CD4-positive, alpha-beta T cell (primary cell): ENCODE measurements around the gene FMNL2. TPM values are rescaled to one million over a fixed set of nuclear protein-coding genes. Genes with fewer than 3 reads are reported as not detected.

Experiments
- ATAC-seq: fragments of 200-7000 bp; cut with Tn5 transposase; one replicate; pipeline ENCODE4 v1.10.0; 2022; ENCODE audit warnings: mild to moderate bottlenecking; ENCODE audit not compliant: poor library complexity
- CTCF ChIA-PET: fragments of 350-600 bp; sonication (Branson Sonifier 250); formaldehyde crosslinking; loops from one replicate; lab custom pipeline; 2021; ENCODE audit warnings: antibody characterized with exemption, inconsistent platforms; lab: Charles Lee
- POLR2A ChIA-PET: fragments of 350-600 bp; sonication (Branson Sonifier 250); formaldehyde crosslinking; loops from one replicate; lab custom pipeline; 2021; ENCODE audit warnings: antibody characterized with exemption, inconsistent platforms; lab: Charles Lee
- DNase-seq, 14 experiments: peaks; one replicate each; pipeline ENCODE4 v3.0.0-alpha.2; 2013 to 2020; ENCODE audit warnings: mixed read lengths in 2 of 14
- H3K27ac ChIP-seq, 2 donors: one replicate each; pipeline versions ENCODE4 v1.5.1 to v1.7.0; 2013; ENCODE audit warnings: low read length in 2 of 2, low read depth in 1 of 2, mild to moderate bottlenecking in 1 of 2
- H3K27me3 ChIP-seq, 2 experiments: 1 replicate in 1 of 2; 2 replicates in 1 of 2; pipeline versions ENCODE4 v1.6.1 to v1.7.0; 2013; ENCODE audit warnings: low read length in 2 of 2, control low read depth in 1 of 2, mild to moderate bottlenecking in 1 of 2, moderate library complexity in 1 of 2; ENCODE audit not compliant: insufficient read depth in 2 of 2, control insufficient read depth in 1 of 2
- H3K36me3 ChIP-seq: one replicate; pipeline ENCODE4 v1.6.1; 2013; ENCODE audit warnings: low read length, control low read depth; ENCODE audit not compliant: insufficient read depth
- H3K4me1 ChIP-seq: one replicate; pipeline ENCODE4 v1.6.1; 2013; ENCODE audit warnings: low read length, control low read depth; ENCODE audit not compliant: insufficient read depth
- H3K4me3 ChIP-seq: one replicate; pipeline ENCODE4 v1.5.1; 2013; ENCODE audit warnings: mild to moderate bottlenecking, low read length, moderate library complexity
- H3K9me3 ChIP-seq, 2 experiments: 1 replicate in 1 of 2; 2 replicates in 1 of 2; pipeline versions ENCODE4 v1.6.1 to v1.7.0; 2013; ENCODE audit warnings: low read length in 2 of 2, mild to moderate bottlenecking in 2 of 2, control low read depth in 1 of 2, moderate library complexity in 1 of 2; ENCODE audit not compliant: control insufficient read depth in 1 of 2, insufficient read depth in 1 of 2
- H3K27ac Mint-ChIP-seq: one replicate; pipeline ENCODE4 v1.8.0; 2020; ENCODE audit warnings: mixed read lengths
- H3K27me3 Mint-ChIP-seq: one replicate; pipeline ENCODE4 v1.8.0; 2021; ENCODE audit warnings: mixed read lengths
- H3K36me3 Mint-ChIP-seq: one replicate; pipeline ENCODE4 v1.8.0; 2021; ENCODE audit warnings: low read depth, mixed read lengths
- H3K4me1 Mint-ChIP-seq: one replicate; pipeline ENCODE4 v1.8.0; 2021; ENCODE audit warnings: low read depth, mixed read lengths
- H3K4me3 Mint-ChIP-seq: one replicate; pipeline ENCODE4 v1.8.0; 2020; ENCODE audit warnings: mild to moderate bottlenecking, mixed read lengths
- H3K9me3 Mint-ChIP-seq: one replicate; pipeline ENCODE4 v1.8.0; 2020; ENCODE audit warnings: mixed read lengths
- intact Hi-C, 2 experiments: fragments of 100-400 bp; cut with DNase I in 1 of 2; cut with micrococcal nuclease in 1 of 2; formaldehyde crosslinking; loops; one replicate each; pipeline versions ENCODE4 v1.15.1 to v1.9.0; 2023 to 2025; cut with DNase I, micrococcal nuclease
- total RNA-seq, 174 experiments: library from RNA in 2 of 174; stranded (reverse) in 2 of 174; gene quantifications; one replicate each; pipeline ENCODE4 v1.2.3 and lab custom pipeline; 2021 to 2026
- TF ChIP-seq, protein P1 (sequence below): fragments of 200-600 bp; IDR thresholded peaks from one replicate; pipeline ENCODE4 v1.8.0; 2022; ENCODE audit warnings: antibody characterized with exemption, mild to moderate bottlenecking

The FMNL2 gene
- total RNA-seq, 2 experiments from 2014 or later = 0.30 to 0.31 TPM

DNA sequence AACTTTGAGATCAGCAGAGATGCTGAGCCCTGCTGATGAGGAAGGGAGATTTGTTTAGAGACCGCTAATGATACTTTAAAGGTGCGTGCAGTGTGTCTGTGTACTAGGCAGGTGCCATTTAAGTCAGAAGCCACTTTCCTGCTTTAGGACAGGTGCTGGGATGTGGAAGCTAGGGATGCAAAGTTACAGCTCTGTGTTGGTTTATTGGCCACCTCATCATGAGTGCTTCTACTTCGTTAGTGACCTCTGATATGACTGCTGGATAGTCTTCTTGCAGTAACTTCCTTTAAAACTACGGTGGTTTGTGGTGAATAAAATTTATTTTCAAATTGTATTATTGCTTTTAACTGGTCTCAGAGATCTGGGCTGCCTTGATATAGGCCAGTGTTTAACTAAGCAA, 44.1 kb downstream of the FMNL2 start:
- Mint-ChIP-seq H3K9me3 (no peaks in the 10 kb centered on the region), H3K27me3 (no peaks in the 10 kb centered on the region), H3K27ac (no peak overlapping the region), H3K36me3 (no peaks in the 10 kb centered on the region), H3K4me1 (no peaks in the 10 kb centered on the region), H3K4me3 (no peak overlapping the region)
- Histone ChIP-seq H3K36me3 (no peaks in the 10 kb centered on the region), H3K9me3 (no peaks in the 10 kb centered on the region), H3K4me3 (no peak overlapping the region), H3K27ac (no peak overlapping the region), H3K4me1 (no peaks in the 10 kb centered on the region), H3K27me3 (no peaks in the 10 kb centered on the region)
- TF ChIP-seq, protein P1, sequence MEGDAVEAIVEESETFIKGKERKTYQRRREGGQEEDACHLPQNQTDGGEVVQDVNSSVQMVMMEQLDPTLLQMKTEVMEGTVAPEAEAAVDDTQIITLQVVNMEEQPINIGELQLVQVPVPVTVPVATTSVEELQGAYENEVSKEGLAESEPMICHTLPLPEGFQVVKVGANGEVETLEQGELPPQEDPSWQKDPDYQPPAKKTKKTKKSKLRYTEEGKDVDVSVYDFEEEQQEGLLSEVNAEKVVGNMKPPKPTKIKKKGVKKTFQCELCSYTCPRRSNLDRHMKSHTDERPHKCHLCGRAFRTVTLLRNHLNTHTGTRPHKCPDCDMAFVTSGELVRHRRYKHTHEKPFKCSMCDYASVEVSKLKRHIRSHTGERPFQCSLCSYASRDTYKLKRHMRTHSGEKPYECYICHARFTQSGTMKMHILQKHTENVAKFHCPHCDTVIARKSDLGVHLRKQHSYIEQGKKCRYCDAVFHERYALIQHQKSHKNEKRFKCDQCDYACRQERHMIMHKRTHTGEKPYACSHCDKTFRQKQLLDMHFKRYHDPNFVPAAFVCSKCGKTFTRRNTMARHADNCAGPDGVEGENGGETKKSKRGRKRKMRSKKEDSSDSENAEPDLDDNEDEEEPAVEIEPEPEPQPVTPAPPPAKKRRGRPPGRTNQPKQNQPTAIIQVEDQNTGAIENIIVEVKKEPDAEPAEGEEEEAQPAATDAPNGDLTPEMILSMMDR = no peak
- intact Hi-C loops = no loop called here
- DNase-seq = no peak
- no peak for ATAC-seq
- CTCF ChIA-PET = no interaction called here
- POLR2A ChIA-PET = no interaction called here

DNA sequence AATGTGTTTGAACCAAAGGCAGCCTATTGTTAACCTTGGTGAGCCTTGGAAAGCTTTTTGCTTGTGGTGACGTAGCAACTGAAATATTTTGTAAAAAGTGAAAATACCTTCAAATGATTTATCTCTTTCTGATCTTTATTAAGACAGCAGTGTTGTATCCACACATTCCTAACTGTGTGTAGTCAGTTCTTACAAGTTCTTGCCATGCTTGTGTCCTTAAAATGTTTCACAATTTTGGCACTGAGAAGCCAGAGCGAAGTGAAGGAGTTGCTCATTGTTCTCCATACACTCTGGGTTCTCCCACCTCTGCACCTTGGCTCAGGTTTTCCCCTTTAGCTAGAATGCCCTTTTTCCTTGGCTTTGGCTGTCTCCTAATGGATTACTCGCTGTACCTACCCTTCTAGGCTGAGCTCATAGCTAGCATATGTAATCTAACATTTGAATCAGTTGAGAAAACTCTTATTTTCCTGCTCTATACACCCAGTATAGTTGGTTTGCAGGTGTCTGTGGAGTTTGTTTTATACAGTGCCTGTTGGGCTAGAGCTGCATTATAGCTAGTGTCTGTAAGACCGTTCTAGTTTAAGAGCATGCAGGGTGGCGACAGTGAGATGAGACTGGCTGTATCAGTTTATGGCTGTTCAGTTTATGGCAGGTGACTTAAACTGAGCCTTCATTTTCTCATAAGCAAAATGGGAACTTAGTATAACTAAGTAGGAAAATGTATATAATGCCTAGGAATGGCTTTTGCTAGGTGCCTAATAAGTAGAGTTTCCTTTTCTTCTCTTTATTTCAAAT, 45.5 kb downstream of the FMNL2 start:
- Histone ChIP-seq H3K9me3 (no peaks in the 10 kb centered on the region), H3K27ac (no peak overlapping the region), H3K4me3 (no peak overlapping the region), H3K36me3 (no peaks in the 10 kb centered on the region), H3K27me3 (no peaks in the 10 kb centered on the region), H3K4me1 (no peaks in the 10 kb centered on the region)
- POLR2A ChIA-PET = no interaction called here
- TF ChIP-seq, protein P1 = no peak
- no peaks in the 10 kb centered on the region for H3K4me1 Mint-ChIP-seq
- no peaks in the 10 kb centered on the region for H3K27me3 Mint-ChIP-seq
- DNase-seq (no peak), ATAC-seq (no peak)
- H3K27ac Mint-ChIP-seq = no peak overlapping the region
- no peaks in the 10 kb centered on the region for H3K36me3 Mint-ChIP-seq
- intact Hi-C loops = no loop called here
- CTCF ChIA-PET = no interaction called here
- no peaks in the 10 kb centered on the region for H3K9me3 Mint-ChIP-seq
- H3K4me3 Mint-ChIP-seq = no peak overlapping the region

DNA sequence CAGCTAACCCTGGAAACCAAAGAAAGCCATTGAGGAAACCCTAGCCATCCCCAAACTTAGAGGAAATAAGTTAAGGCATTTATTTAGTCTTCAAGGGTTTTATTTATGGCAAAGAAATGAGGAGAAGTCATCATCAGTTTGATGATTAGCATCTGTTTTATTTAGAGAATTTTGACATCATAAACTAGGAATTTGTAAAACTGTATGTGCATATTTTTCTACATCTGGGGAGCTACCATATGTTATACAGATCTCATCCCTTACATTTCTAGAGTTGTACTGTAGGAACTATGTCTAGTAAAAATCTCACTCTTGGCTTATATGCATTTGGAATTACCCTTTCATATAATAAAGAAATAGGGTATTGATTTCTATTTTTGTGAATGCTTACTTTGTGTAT, 48.7 kb downstream of the FMNL2 start:
- ChIA-PET POLR2A (no interaction called here), CTCF (no interaction called here)
- ATAC-seq = no peak
- intact Hi-C loops = no loop called here
- TF ChIP-seq, protein P1 = no peak
- DNase-seq = no peak
- Histone ChIP-seq H3K9me3 (no peaks in the 10 kb centered on the region), H3K27me3 (no peaks in the 10 kb centered on the region), H3K4me1 (no peaks in the 10 kb centered on the region), H3K27ac (no peak overlapping the region), H3K4me3 (no peak overlapping the region), H3K36me3 (no peaks in the 10 kb centered on the region)
- Mint-ChIP-seq H3K4me3 (no peak overlapping the region), H3K27ac (no peak overlapping the region), H3K27me3 (no peaks in the 10 kb centered on the region), H3K9me3 (no peaks in the 10 kb centered on the region), H3K4me1 (no peaks in the 10 kb centered on the region), H3K36me3 (no peaks in the 10 kb centered on the region)
